Brain microvascular endothelial cell (primary cell): ENCODE data around the gene NELL2.

Experiments used
- DNase-seq: peaks from one replicate; pipeline ENCODE4 v3.0.0-alpha.2; 2020
- H3K27ac ChIP-seq: fragments of 250-450 bp; sonication (Bioruptor Pico); 2 replicates; pipeline ENCODE4 v1.5.1; 2020; ENCODE audit warnings: mild to moderate bottlenecking, moderate library complexity
- H3K27me3 ChIP-seq: fragments of 250-450 bp; sonication (Bioruptor Pico); replicated peaks from 2 replicates; pipeline ENCODE4 v1.5.1; 2020; ENCODE audit warnings: mild to moderate bottlenecking
- H3K36me3 ChIP-seq: fragments of 250-450 bp; sonication (Bioruptor Pico); replicated peaks from 2 replicates; pipeline ENCODE4 v1.5.1; 2020; ENCODE audit warnings: mild to moderate bottlenecking
- H3K4me3 ChIP-seq: 2 replicates; pipeline ENCODE4 v1.5.1; 2011; ENCODE audit warnings: low read depth, mild to moderate bottlenecking, control low read depth, low read length, moderate library complexity
- in situ Hi-C: cut with HindIII; loops from 2 replicates; pipeline ENCODE4 v1.10.0; 2017; ENCODE audit warnings: low sequenced_read_pairs, low pct_ligation_motif_present
- TF ChIP-seq, protein P1 (sequence below): IDR thresholded peaks from 2 replicates; pipeline ENCODE4 v1.5.1; 2011; ENCODE audit warnings: low read depth, mild to moderate bottlenecking, moderate library complexity, low read length, control low read depth, inconsistent platforms; ENCODE audit errors: missing control alignments

Gene NELL2

DNA sequence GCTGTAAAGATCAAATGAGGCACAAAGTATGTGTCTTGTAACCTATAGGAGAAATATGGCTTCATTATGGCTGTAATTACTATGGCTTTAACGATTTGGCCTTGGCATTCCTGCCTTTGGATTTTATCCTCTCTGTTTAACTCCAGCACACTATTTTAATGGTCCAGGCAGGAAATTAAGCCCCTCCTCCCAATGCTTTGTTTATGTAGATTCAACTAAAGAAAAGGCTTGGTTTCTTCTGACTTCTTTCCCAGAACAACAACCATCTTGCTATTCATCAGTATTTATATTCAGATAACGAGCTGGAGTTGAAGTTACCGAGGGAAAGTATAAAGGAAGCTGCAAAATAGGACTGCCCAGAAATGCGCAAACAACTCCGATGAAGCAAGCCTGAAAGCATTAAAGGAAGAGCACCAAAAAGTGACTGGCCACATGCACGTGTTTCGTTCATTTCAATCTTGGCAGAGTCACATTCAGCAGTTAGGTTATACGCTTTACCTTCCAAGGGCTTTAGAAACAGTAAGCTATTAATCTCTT, 104.6 kb downstream of the NELL2 start:
- in situ Hi-C loops = no loop called here
- TF ChIP-seq, protein P1, sequence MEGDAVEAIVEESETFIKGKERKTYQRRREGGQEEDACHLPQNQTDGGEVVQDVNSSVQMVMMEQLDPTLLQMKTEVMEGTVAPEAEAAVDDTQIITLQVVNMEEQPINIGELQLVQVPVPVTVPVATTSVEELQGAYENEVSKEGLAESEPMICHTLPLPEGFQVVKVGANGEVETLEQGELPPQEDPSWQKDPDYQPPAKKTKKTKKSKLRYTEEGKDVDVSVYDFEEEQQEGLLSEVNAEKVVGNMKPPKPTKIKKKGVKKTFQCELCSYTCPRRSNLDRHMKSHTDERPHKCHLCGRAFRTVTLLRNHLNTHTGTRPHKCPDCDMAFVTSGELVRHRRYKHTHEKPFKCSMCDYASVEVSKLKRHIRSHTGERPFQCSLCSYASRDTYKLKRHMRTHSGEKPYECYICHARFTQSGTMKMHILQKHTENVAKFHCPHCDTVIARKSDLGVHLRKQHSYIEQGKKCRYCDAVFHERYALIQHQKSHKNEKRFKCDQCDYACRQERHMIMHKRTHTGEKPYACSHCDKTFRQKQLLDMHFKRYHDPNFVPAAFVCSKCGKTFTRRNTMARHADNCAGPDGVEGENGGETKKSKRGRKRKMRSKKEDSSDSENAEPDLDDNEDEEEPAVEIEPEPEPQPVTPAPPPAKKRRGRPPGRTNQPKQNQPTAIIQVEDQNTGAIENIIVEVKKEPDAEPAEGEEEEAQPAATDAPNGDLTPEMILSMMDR = no peak
- H3K27ac ChIP-seq = no peak overlapping the region
- DNase-seq = no peak
- H3K36me3 ChIP-seq = no peaks in the 10 kb centered on the region
- no peaks in the 10 kb centered on the region for H3K27me3 ChIP-seq
- no peak overlapping the region for H3K4me3 ChIP-seq

DNA sequence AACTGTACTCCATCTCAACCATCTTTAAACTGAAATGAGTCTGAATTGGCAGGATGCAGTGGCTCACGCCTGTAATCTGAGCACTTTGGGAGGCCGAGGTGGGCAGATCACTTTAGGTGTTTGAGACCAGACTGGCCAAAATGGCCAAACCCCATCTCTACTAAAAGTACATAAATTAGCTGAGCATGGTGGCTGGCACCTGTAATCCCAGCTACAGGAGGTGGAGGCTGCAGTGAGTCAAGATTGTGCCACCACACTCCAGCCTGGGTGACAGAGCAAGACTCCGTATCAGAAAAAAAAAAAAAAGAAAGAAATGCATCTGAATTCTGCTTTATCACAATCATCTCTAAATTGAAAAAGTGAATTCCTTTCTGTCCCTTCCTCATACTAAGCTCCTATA, 110.3 kb downstream of the NELL2 start:
- Histone ChIP-seq H3K36me3 (no peaks in the 10 kb centered on the region), H3K27me3 (no peaks in the 10 kb centered on the region), H3K27ac (no peak overlapping the region), H3K4me3 (no peak overlapping the region)
- in situ Hi-C loops = no loop called here
- TF ChIP-seq, protein P1 = no peak
- no peak for DNase-seq

GRCh38 chr12:44763021-44763420, 113.1 kb downstream of the NELL2 start:
- no peaks in the 10 kb centered on the region for H3K27me3 ChIP-seq
- in situ Hi-C loops = no loop called here
- H3K27ac ChIP-seq = no peak overlapping the region
- no peak for DNase-seq
- no peak overlapping the region for H3K4me3 ChIP-seq
- TF ChIP-seq, protein P1 = no peak
- H3K36me3 ChIP-seq = no peaks in the 10 kb centered on the region

GRCh38 chr12:44759289-44759688, 116.8 kb downstream of the NELL2 start:
- DNase-seq = no peak

GRCh38 chr12:44750468-44750867, 125.6 kb downstream of the NELL2 start:
- no peak for DNase-seq
- TF ChIP-seq, protein P1 = no peak
- H3K27ac ChIP-seq = no peak overlapping the region
- in situ Hi-C loops = no loop called here
- H3K36me3 ChIP-seq = no peaks in the 10 kb centered on the region
- no peaks in the 10 kb centered on the region for H3K27me3 ChIP-seq
- H3K4me3 ChIP-seq = no peak overlapping the region

More at GRCh38 chr12:44759289-44759688, 116.8 kb downstream of the NELL2 start:
- Histone ChIP-seq H3K27ac (no peak overlapping the region), H3K36me3 (no peaks in the 10 kb centered on the region), H3K4me3 (no peak overlapping the region), H3K27me3 (no peaks in the 10 kb centered on the region)
- TF ChIP-seq, protein P1 = no peak
- in situ Hi-C loops = no loop called here

DNA sequence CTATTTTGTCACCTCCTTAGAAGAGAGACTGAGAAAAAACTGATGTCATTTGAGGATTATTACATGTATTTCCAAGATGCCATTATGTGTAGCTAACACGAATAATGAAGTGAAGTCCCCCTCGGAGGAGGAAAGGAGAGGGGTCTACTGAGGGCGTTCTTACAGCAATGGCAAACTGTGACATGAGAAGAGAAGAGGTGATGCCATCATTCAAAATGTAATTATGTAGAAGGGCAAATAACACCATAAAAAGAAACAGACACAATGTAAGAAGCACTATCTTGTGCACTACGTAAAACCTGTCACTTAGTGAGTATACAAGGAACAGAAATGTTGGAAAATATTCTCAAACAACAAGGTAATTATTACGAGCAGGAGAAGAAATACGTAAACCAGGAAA, 126.5 kb downstream of the NELL2 start:
- no peak for DNase-seq
- Histone ChIP-seq H3K4me3 (no peak overlapping the region), H3K27ac (no peak overlapping the region), H3K27me3 (no peaks in the 10 kb centered on the region), H3K36me3 (no peaks in the 10 kb centered on the region)
- TF ChIP-seq, protein P1 = no peak
- in situ Hi-C loops = no loop called here
